HG03045 (cell line): Measurements from ENCODE around the gene PCED1B.
"Not testable (repeated sequence)": the region's sequence is repeated elsewhere in the genome, so short reads cannot be mapped to it uniquely, and the experiment has no call there.

Experiments used
- ATAC-seq: cut with Tn5 transposase; IDR thresholded peaks from one replicate; pipeline ENCODE4 v1.9.1; 2021; ENCODE audit warnings: mild to moderate bottlenecking, moderate library complexity; ENCODE audit not compliant: unreplicated experiment

The PCED1B gene

GRCh38 chr12:47160316-47161244 lies 81.2 kb downstream of the PCED1B start:
- no peak for ATAC-seq

GRCh38 chr12:47164116-47164515 lies 84.7 kb downstream of the PCED1B start:
- no peak for ATAC-seq

DNA sequence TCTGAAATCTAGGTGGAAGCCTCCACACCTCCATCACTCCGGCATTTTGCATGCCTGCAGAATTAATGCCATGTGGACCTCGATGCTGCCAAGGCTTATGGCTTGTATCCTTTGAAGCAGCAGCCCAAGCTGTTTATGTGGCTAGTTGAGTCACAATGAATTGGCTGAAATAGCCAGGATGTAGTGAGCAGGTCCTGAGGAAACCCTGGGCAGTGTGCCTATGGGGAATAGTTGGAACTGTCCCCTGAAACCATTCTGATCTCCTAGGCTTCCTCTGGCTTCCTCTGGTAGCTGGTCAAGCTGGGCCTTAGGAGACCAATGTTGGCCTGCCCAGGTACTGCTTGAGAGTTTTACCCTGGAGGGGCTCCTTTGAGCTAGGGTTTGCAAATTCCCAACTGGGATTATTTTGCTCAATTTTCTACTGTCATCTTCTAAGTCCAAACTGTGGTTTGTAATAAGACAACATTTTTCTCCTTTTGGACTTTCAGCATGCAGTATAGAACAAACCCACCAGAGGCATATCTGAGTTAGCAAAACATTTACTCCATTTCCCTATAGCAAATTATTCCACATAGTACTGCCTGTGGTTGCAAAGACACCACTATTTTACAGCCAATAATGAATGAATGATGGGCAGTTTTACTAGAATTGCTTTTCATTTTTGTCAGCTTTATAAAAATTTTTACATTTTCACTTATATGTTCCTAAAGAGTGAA lies 85.5 kb downstream of the PCED1B start:
- ATAC-seq = no peak

DNA sequence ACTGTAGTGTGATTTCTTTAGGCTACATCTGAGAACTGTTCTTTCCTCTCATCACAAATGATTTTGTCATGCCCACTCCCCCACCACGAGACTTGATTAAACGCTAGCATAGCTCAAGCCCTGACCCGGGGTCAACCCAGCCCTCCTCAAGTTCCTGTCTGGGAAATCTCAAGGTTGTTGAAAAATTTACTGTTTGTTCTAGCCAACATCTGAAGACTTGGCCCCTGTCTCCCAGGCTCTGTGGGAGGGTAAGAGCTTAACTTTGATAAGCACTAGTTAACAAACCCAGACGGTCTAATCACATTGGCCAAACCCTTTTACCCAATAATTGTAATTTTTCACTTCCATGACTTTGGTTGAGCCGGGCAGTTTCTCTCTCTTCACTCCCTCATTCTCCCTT lies 86.5 kb downstream of the PCED1B start:
- no peak for ATAC-seq

DNA sequence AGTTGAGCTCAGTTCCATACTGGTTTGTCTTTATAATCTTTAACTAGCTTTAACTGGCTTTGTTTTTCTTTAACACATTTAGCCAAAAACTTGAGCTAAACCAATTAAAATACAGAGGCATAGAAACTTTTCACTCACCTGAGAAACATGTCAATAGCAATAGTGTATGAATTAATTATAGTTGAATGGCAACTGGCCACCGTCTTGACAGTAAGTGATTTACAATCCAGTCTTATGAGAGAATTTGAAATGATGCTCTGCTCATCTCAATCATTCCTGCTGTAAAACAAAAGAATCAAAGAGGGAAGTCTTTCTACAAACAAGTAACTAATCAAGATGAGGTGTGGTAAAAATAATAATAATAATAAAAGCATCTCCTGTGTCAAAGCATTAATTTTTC lies 86.9 kb downstream of the PCED1B start:
- no peak for ATAC-seq

GRCh38 chr12:47170281-47170680 lies 90.9 kb downstream of the PCED1B start:
- not testable (repeated sequence) for ATAC-seq

- ATAC-seq = no peak
Observed at GRCh38 chr12:47178014-47178413, 98.6 kb downstream of the PCED1B start.

DNA sequence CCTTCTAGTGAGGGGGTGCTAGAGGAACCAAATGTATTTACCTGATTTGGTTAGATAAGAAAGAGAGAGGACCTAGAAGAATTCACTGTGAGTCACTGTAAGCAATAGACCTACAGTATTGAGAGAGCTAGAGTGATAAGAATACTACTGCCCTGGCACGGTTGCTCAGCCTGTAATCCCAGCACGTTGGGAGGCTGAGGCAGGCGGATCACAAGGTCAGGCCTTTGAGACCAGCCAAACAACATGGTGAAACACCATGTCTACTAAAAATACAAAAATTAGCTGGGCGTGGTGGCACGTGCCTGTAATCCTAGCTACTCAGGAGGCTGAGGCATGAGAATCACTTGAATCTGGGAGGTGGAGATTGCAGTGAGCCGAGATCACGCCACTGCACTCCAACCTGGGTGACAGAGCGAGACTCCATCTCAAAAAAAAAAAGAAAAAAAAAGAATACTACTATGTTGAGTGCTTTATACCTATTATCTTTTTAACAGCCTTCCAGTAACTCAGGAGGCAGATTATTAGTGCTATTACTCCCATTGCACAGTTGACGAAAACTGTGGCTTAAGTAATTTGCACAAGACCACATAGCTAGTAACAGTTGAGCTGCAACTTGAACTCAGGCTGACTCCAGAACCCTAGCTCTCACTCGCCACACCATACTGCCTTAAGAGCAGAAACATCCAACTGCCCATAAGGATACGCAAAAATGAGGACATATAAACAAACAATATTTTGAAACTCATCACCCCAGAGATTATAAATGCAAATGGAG lies 102.9 kb downstream of the PCED1B start:
- not testable (repeated sequence) for ATAC-seq

DNA sequence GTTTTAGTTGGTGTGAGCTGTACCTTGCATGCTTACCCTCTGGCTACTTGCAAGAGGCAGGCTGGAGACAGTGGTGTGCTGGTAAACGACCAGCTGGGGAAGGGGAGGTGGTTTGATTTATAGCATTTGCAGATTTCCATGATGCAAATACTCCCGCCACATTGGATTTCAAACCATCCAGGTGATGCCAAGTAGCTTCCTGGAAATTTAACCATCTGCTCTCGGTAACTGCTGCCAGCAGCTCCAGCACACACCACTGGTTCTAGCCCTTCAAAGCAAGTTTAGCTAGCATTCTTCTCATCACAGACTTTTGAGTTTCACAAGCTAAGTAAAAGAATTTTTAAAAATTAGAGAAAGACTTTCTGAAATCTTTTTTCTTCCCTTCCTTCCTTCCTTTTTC lies 104.8 kb downstream of the PCED1B start:
- ATAC-seq = no peak

- ATAC-seq = no peak
Observed at GRCh38 chr12:47184813-47185212, 105.4 kb downstream of the PCED1B start.

DNA sequence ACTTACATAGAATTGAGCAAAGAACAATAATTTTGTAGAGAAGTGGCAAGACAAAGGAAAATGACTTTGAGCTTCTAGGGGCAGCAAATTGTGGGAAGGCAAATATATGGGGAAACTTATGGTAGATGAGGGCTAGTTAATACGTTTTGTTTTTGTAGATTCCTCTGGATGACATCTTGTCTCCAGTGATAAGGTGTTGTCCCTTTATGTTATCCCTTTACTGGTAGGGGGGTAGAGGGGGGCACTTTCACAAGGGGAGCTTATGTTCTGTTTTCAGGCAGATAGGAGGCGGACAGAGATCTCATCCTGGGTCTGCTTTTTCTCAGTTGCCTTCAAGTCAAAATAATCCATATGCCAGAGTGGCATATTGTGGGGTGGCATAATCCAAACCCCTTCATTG lies 106.8 kb downstream of the PCED1B start:
- no peak for ATAC-seq

GRCh38 chr12:47188576-47189441 lies 109.4 kb downstream of the PCED1B start:
- no peak for ATAC-seq

DNA sequence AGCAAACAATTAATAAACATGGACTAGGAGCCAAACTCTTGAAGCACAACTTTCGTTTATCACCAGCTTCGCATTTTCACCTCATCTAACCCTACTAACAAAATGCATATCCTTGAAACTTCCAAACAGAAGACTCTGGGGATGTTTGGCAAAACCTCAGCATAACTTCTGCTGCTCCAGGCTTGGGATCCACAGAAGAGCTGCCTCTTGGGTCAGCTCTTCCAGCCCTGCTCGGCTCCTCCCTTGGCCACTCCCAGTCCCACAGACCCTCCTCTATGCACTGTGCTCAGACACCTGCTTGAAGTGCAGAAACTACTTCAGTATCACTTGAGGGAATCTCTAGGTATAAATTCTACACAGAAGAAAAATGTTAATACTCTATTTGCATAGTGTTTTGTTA lies 110.3 kb downstream of the PCED1B start:
- ATAC-seq = no peak

DNA sequence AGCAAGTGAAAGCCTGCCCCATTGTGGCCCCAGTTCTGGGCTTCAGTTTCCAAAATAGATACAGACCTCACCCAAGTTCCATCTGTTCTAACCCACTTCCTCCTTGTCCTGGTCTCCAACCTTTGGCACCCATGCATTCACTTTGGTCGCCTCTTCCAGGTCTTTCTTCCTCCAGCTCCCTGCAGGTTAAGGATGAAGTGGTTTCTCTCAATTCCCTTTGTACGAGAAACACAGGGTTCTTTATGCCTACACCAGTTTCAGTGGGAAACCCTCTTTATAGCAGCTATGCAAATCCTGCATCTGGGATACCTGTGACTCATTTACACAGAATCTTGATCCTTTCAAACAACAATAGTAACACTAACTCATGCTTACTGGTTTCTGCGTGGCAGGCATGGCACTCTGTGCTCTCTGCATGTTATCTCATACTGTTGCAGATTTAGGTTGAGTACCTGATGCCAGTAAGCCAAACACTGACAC lies 110.9 kb downstream of the PCED1B start:
- no peak for ATAC-seq

DNA sequence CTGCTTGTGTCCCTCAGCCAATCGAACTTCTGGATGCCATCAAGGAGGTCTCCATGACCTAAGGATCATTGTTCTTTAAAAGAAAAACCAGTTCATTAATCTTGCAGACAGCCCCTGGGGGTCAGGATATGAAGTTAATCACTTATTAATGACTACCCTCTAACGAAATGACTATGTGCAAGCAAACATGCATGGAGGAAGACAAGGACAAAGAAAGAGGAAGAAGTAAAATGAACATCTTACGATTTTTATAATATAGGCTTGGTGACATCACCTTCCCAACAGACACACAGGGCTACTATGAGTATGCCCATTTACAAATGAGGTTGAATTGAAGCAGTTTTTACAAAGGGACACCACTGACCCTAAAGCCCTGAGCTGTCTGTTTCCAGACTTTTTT lies 111.5 kb downstream of the PCED1B start:
- no peak for ATAC-seq

- ATAC-seq = no peak
Observed at GRCh38 chr12:47192051-47192450, 112.6 kb downstream of the PCED1B start.

GRCh38 chr12:47193066-47193465 lies 113.6 kb downstream of the PCED1B start:
- ATAC-seq = no peak

- no peak for ATAC-seq
Observed at GRCh38 chr12:47194501-47194900, 115.1 kb downstream of the PCED1B start.

GRCh38 chr12:47200446-47200845 lies 121.0 kb downstream of the PCED1B start:
- ATAC-seq = no peak

- not testable (repeated sequence) for ATAC-seq
Observed at GRCh38 chr12:47201190-47201589, 121.8 kb downstream of the PCED1B start.
